ENCODE results near the gene DGCR6.
"Not testable (repeated sequence)": the region's sequence is repeated elsewhere in the genome, so short reads cannot be mapped to it uniquely, and the experiment has no call there.

DGCR6 gene
- 0.88 to 6.5 reads per million in 2 donors for total RNA-seq

DNA sequence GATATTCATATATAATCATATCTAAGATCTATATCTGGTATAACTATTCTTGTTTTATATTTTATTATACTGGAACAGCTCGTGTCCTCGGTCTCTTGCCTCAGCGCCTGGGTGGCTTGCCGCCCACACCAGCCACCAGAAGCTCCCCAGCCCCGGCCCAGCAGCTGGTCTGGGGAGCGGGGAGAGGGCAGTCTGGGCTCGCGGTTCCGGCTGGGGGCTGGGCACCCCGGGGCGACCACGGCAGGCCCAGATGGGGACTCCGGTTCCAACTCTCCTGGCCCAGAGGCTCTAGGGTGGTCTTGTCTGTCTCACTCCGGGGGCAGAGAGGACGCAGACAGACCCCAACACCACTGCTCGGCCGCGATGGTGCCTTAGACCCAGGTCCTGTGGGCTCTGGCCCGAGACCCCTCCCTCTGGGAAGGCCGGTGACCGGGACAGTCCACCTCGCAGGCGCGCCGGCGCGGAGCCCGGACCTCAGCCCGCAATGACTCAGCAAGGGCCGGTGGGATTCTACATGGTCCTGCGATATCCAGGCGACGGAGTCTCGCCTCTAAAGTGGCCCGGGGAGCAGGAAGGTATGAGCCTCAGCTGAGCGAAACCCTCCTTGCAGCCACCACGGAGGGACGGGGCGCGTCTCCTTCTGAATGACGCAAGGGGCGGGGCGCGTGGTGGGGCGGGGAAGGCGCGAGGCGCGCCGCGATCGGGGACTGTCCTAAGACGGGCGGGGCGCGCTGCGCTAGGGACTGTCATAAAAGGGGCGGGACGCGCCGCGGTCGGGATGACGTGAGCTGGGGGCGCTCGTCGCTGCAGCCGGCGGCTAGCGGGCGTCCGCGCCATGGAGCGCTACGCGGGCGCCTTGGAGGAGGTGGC is at the start of gene DGCR6:
TSS of gene DGCR6 (plus strand) at position 781 of the 870 bp plus-strand sequence. CDS start at position 836, 55 bp downstream.
- no peak for DNase-seq

DNA sequence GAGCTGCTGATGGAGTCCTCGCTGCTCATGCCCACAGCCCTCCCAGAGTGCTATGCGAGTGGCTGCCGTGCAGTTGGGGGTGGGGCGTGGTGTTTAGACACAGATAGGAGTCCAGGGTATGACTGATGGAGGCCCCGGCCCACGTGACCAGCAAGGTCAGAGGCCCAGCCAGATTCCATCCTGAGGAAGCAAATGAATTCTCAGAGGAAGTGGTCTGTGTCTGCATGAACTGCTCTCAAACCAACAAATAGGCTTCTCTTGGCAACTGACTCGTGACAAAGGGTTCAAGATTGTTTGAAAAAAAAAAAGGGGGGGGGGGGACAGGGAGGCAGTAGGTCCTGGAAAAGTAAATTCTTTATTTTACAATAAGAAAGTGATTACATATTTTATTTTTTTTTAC is 46.8 kb upstream of the DGCR6 start:
- DNase-seq, result not testable (repeated sequence)

- peak in 4 of 5 experiments; percentile 16 to 85 (median 56) for DNase-seq
Measured at GRCh38 chr22:18881260-18881659, 24.9 kb upstream of the DGCR6 start.

- not testable (repeated sequence) for DNase-seq
Measured at GRCh38 chr22:18884465-18884864, 21.7 kb upstream of the DGCR6 start.

DNA sequence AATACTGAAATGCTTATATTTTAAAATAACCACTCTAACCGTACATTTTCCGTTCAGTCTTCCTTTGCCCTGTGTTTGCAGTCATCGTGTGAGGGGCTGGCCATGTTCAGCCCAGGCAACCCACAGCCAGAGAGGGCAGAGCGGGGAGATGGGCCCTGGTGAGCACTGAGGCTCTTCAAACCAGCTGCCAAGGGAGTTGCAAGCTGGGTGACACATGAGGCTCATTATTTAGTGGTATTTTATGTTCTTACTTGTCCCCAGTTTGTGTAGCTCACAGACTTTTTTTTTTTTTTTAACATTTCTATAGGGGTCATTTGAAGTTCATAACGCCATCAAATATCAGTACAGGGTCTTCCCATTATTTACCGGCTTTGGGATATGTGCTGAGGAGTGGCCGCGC is 18.0 kb upstream of the DGCR6 start:
- DNase-seq, result no peak

DNA sequence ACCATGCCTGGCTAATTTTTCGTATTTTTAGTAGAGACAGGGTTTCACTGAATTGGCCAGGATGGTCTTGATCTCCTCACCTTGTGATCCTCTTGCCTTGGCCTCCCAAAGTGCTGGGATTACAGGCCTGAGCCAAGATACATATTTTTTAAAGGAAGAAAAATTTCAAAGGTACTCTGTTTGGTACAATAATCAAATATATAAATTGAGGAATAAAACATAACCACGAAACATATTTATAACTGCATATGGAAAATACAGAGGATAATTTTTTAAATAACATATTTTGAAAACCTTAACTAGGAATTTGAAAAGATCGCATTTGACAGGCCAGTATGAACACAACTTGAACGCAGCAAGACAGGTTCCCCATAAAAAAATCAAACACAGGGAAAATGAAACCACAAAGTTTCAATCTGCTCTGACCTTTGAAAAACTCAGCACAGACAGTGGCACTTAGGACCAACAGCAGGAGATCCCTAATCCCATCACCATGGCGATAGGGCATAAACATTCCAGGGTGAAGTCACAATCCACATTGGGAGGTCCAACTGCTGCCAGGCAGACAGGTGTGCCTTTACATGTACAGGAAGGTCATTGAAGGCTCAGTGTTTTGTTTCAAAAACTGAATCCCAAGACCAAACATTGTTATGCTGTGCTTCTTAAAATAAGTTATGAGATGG is 15.5 kb upstream of the DGCR6 start:
- not testable (repeated sequence) for DNase-seq

- DNase-seq, result not testable (repeated sequence)
Measured at GRCh38 chr22:18893775-18894174, 12.3 kb upstream of the DGCR6 start.

GRCh38 chr22:18896037-18896657 is 10.0 kb upstream of the DGCR6 start:
- DNase-seq, result peak in 1 of 5 experiments; percentile 20

DNA sequence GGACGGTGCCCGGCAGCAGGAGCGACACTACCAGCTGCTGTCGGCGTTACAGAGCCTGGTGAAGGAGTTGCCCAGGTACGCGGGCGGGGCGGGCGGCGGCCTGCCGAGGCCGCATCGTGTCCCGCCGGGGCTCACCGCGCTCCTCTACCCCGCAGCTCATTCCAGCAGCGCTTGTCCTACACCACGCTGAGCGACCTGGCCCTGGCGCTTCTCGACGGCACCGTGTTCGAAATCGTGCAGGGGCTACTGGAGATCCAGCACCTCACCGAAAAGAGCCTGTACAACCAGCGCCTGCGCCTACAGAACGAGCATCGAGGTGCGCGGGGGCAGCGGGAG is 258 bp downstream of the DGCR6 start:
- not testable (repeated sequence) for DNase-seq

DNA sequence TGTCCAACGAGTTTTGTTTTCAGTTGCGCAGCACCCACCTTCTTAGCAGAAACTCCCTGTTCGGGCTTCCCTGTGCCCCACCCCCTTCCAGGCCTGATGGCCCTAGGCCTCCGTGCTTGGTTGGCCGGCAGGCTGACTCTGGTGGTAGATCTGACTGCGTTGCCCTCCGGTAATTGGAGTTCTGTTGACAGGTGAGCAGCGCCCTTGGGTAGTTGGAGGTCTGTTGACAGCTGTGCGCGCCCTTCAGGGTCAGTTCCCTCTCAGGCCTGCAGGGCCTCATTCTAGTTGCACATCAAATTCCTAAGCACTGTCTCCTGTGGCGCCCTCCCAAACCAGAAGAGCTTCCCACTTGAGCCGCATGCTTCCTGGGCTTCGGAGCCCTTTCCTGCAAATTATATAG is 776 bp downstream of the DGCR6 start:
- no peak for DNase-seq

GRCh38 chr22:18909556-18909955 is 3.4 kb downstream of the DGCR6 start:
- DNase-seq, result no peak

DNA sequence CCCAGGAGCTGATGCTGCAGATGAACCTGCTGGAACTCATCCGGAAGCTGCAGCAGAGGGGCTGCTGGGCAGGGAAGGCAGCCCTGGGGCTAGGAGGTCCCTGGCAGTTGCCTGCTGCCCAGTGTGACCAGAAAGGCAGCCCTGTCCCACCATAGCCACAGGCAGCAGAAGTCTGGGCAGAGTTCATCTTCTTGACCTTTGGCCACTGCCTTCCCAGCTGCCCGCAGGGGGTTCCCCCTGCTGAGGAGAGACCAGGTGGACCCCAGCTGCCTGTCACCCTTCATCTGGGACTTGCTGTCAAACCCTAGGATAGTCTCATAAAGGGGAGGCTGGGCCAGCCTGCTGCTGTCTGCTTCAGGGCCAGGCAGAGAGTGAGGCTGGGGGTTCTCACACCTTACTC is 5.4 kb downstream of the DGCR6 start:
- DNase-seq, result not testable (repeated sequence)

- DNase-seq, result not testable (repeated sequence)
Measured at GRCh38 chr22:18912264-18912946, 6.3 kb downstream of the DGCR6 start.

- not testable (repeated sequence) for DNase-seq
Measured at GRCh38 chr22:18914558-18914957, 8.4 kb downstream of the DGCR6 start.

DNA sequence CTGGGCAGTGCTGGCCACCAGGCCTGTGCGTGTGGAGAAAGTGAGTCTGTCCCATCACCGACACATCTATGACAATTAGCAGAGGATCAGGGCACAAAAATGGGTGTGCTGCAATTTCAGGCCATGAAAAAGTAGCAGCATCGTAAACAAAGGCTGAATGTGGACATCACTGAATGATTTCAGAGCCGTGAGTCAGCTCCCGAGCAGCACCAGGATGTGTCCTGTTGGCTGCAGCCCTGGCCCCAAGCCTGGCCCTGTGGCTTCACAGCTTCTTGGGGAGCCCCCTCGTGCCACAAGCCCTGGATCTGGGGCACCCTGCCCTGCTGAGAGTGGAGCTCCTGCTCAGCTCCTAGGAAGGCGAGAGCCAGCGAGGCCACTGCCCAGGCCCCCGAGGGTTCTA is 9.4 kb downstream of the DGCR6 start:
- not testable (repeated sequence) for DNase-seq

DNA sequence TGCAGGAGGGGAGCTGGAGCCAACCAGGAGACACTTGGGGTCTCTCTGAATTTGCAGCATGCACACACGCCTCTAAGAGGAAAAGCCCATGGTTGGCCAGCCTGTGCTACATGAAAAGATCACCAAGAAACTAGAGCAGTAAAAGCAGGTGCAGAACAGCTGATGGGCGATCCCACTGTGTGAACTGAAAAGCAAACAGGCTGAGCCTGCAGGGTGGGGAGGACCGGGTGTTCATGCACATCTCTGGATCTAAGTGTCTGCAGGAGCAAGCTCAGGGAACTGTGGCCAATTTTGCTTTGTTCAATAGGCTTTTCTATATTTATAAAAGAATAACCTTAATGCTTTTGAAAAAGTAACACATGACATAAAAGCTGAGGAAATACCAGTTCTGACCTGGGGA is 11.7 kb downstream of the DGCR6 start:
- not testable (repeated sequence) for DNase-seq

- DNase-seq, result not testable (repeated sequence)
Measured at GRCh38 chr22:18920257-18920902, 14.3 kb downstream of the DGCR6 start.

- DNase-seq, result no peak
Measured at GRCh38 chr22:18925368-18926064, 19.4 kb downstream of the DGCR6 start.

- DNase-seq, result no peak
Measured at GRCh38 chr22:18927020-18927419, 20.9 kb downstream of the DGCR6 start.

DNA sequence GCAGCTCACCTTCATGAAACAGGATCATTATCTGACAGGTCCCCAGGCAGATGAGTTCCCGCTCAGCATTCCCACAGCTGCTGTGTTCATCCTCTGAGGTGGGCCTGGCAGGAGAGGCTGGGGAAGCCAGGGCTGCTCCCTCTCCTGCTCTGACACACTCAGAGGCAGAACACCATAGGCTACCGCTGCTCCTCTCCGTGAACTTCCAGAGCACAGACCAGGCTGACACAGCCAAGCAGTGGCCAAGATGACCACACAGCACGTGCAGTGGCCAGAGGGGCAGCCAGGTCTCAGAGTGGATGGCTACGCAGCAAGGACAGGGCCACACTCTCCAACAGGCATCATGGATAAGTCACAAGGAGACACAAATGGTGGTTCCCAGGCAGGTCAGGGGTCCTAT is 21.5 kb downstream of the DGCR6 start:
- no peak for DNase-seq

DNA sequence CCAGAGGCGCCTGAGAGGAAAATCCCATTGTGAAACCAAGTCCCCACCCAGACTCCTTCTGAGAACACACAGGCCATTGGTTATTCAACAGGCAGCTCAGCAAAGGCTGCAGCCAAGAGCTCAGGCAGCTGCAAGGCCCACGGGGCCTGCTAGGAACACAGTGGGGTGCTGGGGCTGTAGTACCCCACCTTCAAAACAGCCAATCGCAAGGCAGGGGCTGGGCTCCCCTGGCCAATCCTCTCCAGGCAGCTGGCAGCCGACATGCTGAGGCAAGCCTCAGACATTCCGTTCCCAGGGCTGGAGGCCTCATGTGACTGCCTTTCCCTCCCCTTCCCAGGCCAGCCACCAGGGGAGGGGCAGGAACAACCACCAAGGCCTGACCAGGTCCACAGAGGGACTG is 23.3 kb downstream of the DGCR6 start:
- no peak for DNase-seq

All from T-helper 2 cell (primary cell).